ENCODE data around the gene SMOC1. TPM values are rescaled to one million over a fixed set of nuclear protein-coding genes. Genes with fewer than 3 reads are reported as not detected.

Gene SMOC1
- total and polyA plus RNA-seq, 12 donors: 0.33 to 19.8 (median 4.5) TPM

GRCh38 chr14:69989622-69990021 is 110.4 kb downstream of the SMOC1 start:
- Histone ChIP-seq H3K27me3 (no peaks in the 10 kb centered on the region), H3K27ac (no peak overlapping the region), H3K9me3 (replicated peaks in 1 of 3) (no peaks in the 10 kb centered on the region), H3K4me3 (no peak overlapping the region), H3K4me1 (replicated peaks in 1 of 2) (peaks cover 0 to 6% of the 10 kb centered on the region in 2 donors), H3K36me3 (replicated peaks in 1 of 2) (no peaks in the 10 kb centered on the region)
- intact Hi-C loops (cut with DNase I): no loop called here
- no peak for DNase-seq
- 70 to 95% (median 80%) methylated on average over 3 of the region's 3 CpGs for WGBS, 4 donors
- TF ChIP-seq, protein P1, sequence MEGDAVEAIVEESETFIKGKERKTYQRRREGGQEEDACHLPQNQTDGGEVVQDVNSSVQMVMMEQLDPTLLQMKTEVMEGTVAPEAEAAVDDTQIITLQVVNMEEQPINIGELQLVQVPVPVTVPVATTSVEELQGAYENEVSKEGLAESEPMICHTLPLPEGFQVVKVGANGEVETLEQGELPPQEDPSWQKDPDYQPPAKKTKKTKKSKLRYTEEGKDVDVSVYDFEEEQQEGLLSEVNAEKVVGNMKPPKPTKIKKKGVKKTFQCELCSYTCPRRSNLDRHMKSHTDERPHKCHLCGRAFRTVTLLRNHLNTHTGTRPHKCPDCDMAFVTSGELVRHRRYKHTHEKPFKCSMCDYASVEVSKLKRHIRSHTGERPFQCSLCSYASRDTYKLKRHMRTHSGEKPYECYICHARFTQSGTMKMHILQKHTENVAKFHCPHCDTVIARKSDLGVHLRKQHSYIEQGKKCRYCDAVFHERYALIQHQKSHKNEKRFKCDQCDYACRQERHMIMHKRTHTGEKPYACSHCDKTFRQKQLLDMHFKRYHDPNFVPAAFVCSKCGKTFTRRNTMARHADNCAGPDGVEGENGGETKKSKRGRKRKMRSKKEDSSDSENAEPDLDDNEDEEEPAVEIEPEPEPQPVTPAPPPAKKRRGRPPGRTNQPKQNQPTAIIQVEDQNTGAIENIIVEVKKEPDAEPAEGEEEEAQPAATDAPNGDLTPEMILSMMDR (IDR thresholded peaks at IDR 0.05): no peak
- TF ChIP-seq POLR2A (IDR thresholded peaks at IDR 0.05): no peak

GRCh38 chr14:69990323-69990722 is 111.1 kb downstream of the SMOC1 start:
- intact Hi-C loops (cut with DNase I): no loop called here
- H3K4me1 ChIP-seq (replicated peaks in 1 of 2): no peaks in the 10 kb centered on the region
- no peak overlapping the region for H3K27ac ChIP-seq
- no peaks in the 10 kb centered on the region for H3K27me3 ChIP-seq
- TF ChIP-seq, protein P1 (IDR thresholded peaks at IDR 0.05): no peak
- TF ChIP-seq POLR2A (IDR thresholded peaks at IDR 0.05): no peak
- no peaks in the 10 kb centered on the region for H3K9me3 ChIP-seq (replicated peaks in 1 of 3)
- no peak for DNase-seq
- no peaks in the 10 kb centered on the region for H3K36me3 ChIP-seq (replicated peaks in 1 of 2)
- H3K4me3 ChIP-seq: no peak overlapping the region

- Histone ChIP-seq H3K9me3 (replicated peaks in 1 of 3) (no peaks in the 10 kb centered on the region), H3K27ac (no peak overlapping the region), H3K4me1 (replicated peaks in 1 of 2) (no peaks in the 10 kb centered on the region), H3K36me3 (replicated peaks in 1 of 2) (no peaks in the 10 kb centered on the region), H3K4me3 (no peak overlapping the region), H3K27me3 (no peaks in the 10 kb centered on the region)
- TF ChIP-seq, protein P1 (IDR thresholded peaks at IDR 0.05): no peak
- TF ChIP-seq POLR2A (IDR thresholded peaks at IDR 0.05): no peak
- intact Hi-C loops (cut with DNase I): no loop called here
- DNase-seq: no peak
Observed at GRCh38 chr14:69991422-69991821, 112.2 kb downstream of the SMOC1 start.

- H3K27me3 ChIP-seq: no peaks in the 10 kb centered on the region
- no peaks in the 10 kb centered on the region for H3K9me3 ChIP-seq (replicated peaks in 1 of 3)
- intact Hi-C loops (cut with DNase I): no loop called here
- no peak for DNase-seq
- H3K4me3 ChIP-seq: no peak overlapping the region
- no peak overlapping the region for H3K27ac ChIP-seq
- H3K36me3 ChIP-seq (replicated peaks in 1 of 2): no peaks in the 10 kb centered on the region
- WGBS, 4 donors: 60 to 78% (median 72%) methylated on average over 3 of the region's 3 CpGs
- TF ChIP-seq, protein P1 (IDR thresholded peaks at IDR 0.05): no peak
- TF ChIP-seq POLR2A (IDR thresholded peaks at IDR 0.05): no peak
- H3K4me1 ChIP-seq (replicated peaks in 1 of 2): no peaks in the 10 kb centered on the region
Observed at GRCh38 chr14:69992564-69992963, 113.3 kb downstream of the SMOC1 start.
